Chondrocyte (in vitro differentiated cells): ENCODE data around the gene LIX1. TPM values are rescaled to one million over a fixed set of nuclear protein-coding genes. Genes with fewer than 3 reads are reported as not detected.

Experiments
- DNase-seq: peaks from one replicate; pipeline ENCODE4 v3.0.0; 2021; ENCODE audit warnings: mixed read lengths, low spot score
- H3K27ac Mint-ChIP-seq: one replicate; pipeline ENCODE4 v1.8.0; 2021; ENCODE audit warnings: mild to moderate bottlenecking, moderate library complexity, mixed read lengths; ENCODE audit not compliant: unreplicated experiment
- H3K27me3 Mint-ChIP-seq: 2 replicates; pipeline ENCODE4 v1.8.0; 2021; ENCODE audit warnings: low read depth, mixed read lengths
- H3K36me3 Mint-ChIP-seq: 2 replicates; pipeline ENCODE4 v1.8.0; 2021; ENCODE audit warnings: low read depth, mixed read lengths
- H3K4me1 Mint-ChIP-seq: 2 replicates; pipeline ENCODE4 v1.8.0; 2021; ENCODE audit warnings: low read depth, mild to moderate bottlenecking, mixed read lengths
- H3K4me3 Mint-ChIP-seq: one replicate; pipeline ENCODE4 v1.8.0; 2021; ENCODE audit warnings: mild to moderate bottlenecking, moderate library complexity, mixed read lengths; ENCODE audit not compliant: unreplicated experiment
- H3K9me3 Mint-ChIP-seq: 2 replicates; pipeline ENCODE4 v1.8.0; 2021; ENCODE audit warnings: low read depth, mixed read lengths
- total RNA-seq: library from RNA; stranded (reverse); gene quantifications from 3 replicates; pipeline ENCODE4 v1.2.1, GENCODE V29; 2021
- TF ChIP-seq, protein P1 (sequence below): fragments of 200-600 bp; sonication (generic); IDR thresholded peaks from 2 replicates; pipeline ENCODE4 v1.5.0; 2021; ENCODE audit warnings: antibody characterized with exemption, mild to moderate bottlenecking, moderate library complexity

The LIX1 gene
- total RNA-seq, 1 donor from 2014 or later, result 0.20 TPM

DNA sequence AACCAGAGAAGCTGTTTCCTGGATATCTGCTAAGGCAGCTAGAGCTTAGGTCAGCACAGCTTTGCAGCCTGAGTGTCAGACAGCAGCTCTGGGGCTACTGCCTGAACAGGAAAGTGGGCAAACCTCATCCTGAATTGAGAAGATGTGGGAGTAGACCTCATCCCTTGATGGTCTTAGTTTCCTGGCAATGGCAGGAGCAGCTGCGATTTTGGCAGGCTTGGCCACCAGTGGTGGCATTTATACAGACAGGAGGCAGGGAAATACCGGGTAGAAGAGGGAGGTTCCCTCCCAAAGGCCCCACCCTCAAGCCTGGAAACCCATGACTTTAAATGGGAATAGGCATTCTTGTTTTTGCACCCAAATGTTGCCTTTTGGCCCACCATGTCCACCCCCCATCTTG is 69.7 kb downstream of the LIX1 start:
- TF ChIP-seq, protein P1, sequence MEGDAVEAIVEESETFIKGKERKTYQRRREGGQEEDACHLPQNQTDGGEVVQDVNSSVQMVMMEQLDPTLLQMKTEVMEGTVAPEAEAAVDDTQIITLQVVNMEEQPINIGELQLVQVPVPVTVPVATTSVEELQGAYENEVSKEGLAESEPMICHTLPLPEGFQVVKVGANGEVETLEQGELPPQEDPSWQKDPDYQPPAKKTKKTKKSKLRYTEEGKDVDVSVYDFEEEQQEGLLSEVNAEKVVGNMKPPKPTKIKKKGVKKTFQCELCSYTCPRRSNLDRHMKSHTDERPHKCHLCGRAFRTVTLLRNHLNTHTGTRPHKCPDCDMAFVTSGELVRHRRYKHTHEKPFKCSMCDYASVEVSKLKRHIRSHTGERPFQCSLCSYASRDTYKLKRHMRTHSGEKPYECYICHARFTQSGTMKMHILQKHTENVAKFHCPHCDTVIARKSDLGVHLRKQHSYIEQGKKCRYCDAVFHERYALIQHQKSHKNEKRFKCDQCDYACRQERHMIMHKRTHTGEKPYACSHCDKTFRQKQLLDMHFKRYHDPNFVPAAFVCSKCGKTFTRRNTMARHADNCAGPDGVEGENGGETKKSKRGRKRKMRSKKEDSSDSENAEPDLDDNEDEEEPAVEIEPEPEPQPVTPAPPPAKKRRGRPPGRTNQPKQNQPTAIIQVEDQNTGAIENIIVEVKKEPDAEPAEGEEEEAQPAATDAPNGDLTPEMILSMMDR, result no peak
- Mint-ChIP-seq H3K9me3 (no peaks in the 10 kb centered on the region), H3K27me3 (no peaks in the 10 kb centered on the region), H3K36me3 (no peaks in the 10 kb centered on the region), H3K4me1 (peaks cover 8% of the 10 kb centered on the region), H3K27ac (no peak overlapping the region), H3K4me3 (no peak overlapping the region)
- DNase-seq, result no peak

DNA sequence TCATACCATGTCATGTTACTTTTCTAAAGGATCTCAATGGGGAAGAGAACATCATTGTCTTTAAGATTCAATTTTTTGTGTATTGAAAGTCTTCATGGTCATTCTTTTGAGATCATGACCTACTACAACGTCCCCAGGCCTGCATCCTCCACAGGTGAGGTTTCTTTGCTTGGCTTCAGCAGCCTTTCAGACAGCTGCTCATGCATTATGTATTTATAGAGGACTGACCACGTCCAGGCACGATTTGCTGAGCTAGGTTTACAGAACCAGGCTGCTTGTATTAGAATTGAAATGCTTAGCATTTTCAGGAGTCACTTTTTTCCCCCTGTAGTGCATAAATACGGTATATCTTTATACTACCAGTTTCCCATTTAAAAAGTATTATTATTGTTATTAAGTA is 70.4 kb downstream of the LIX1 start:
- Mint-ChIP-seq H3K36me3 (no peaks in the 10 kb centered on the region), H3K27me3 (no peaks in the 10 kb centered on the region)
- TF ChIP-seq, protein P1, result no peak

DNA sequence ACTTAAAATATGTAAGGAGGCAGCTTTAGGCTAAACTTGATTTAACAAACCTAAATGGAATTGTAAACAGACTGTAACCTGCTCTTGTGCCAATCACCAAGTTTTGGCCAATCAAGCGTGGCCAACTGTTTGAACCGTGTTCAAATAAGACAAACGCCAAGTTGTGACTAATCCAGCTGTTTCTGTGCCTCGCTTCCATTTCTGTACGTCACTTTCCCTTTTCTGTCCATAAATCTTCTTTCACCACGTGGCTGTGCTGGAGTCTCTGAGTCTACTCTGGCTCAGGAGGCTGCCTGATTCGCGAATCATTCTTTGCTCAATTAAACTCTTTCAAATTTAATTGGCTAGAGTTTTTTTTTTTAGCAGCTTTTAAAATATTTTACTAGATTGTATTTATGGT is 71.3 kb downstream of the LIX1 start:
- DNase-seq, result no peak
- Mint-ChIP-seq H3K4me3 (no peak overlapping the region), H3K9me3 (no peaks in the 10 kb centered on the region), H3K4me1 (peaks cover 12% of the 10 kb centered on the region), H3K36me3 (no peaks in the 10 kb centered on the region), H3K27me3 (no peaks in the 10 kb centered on the region), H3K27ac (no peak overlapping the region)
- TF ChIP-seq, protein P1, result no peak

More for the DNA sequence above, 70.4 kb downstream of the LIX1 start:
- H3K4me3 Mint-ChIP-seq, result no peak overlapping the region
- H3K27ac Mint-ChIP-seq, result no peak overlapping the region
- no peaks in the 10 kb centered on the region for H3K9me3 Mint-ChIP-seq
- peaks cover 12% of the 10 kb centered on the region for H3K4me1 Mint-ChIP-seq
- DNase-seq, result no peak

DNA sequence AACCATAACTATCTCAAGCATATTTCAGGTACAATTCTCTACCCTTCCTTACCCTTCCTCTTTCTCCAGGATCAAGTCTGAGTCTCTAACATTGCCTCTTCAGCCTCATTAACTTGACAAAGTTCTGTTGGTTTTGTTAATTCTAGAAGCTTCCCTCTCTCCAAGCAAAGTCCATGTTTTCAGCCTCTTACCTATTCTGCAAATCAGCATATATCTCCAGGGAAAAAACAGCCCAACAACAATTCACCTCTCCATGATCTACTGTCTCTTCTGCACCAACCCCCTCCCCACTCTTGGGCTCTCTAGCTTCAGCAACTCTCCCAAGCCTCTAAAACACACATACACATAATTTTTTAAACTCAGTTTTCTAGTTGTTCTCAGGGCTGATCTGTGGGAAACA is 72.2 kb downstream of the LIX1 start:
- no peaks in the 10 kb centered on the region for H3K27me3 Mint-ChIP-seq
- peaks cover 17% of the 10 kb centered on the region for H3K4me1 Mint-ChIP-seq
- H3K9me3 Mint-ChIP-seq, result no peaks in the 10 kb centered on the region
- H3K27ac Mint-ChIP-seq, result no peak overlapping the region
- H3K4me3 Mint-ChIP-seq, result no peak overlapping the region
- no peak for DNase-seq
- TF ChIP-seq, protein P1, result no peak
- H3K36me3 Mint-ChIP-seq, result no peaks in the 10 kb centered on the region

DNA sequence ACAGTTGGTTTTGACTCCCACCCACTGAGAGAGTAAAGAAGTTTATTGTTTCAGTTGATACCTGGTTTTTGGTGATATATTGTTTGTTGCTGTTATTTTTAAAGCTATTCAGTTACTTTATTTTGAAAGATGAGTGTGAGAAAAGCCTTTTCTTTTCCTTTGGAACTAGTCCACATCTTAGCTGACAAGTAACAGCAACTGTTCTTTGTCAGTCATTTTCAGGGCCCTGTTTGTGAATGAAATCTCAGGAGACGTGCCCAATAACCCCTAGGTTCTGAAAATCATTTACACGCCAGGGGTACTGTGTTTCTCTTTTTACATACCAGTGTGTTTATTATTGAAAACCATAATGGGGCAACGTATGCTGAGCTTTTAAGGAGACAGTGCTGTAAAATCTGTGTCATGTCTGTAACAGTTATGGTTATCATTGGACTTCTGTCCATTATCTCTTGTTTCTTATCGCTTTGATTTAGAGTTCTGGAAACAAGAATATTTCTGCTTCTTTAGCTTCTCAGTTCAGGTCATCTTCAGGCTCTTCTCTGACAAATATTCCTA is 75.0 kb downstream of the LIX1 start:
- Mint-ChIP-seq H3K9me3 (no peaks in the 10 kb centered on the region), H3K4me3 (no peak overlapping the region), H3K36me3 (no peaks in the 10 kb centered on the region), H3K4me1 (peaks cover 13% of the 10 kb centered on the region), H3K27ac (no peak overlapping the region), H3K27me3 (no peaks in the 10 kb centered on the region)
- DNase-seq, result no peak
- TF ChIP-seq, protein P1, result no peak
